NT2/D1 (cell line): Measurements from ENCODE around the gene PAK1.

Experiments used
- YY1 ChIP-seq: IDR thresholded peaks from 2 replicates; pipeline ENCODE4 v1.6.1; 2011; ENCODE audit not compliant: insufficient read length, insufficient read depth
- ZNF274 ChIP-seq: IDR thresholded peaks from 2 replicates; pipeline ENCODE4 v1.6.1; 2011; ENCODE audit warnings: mild to moderate bottlenecking, low read depth, low read length

DNA sequence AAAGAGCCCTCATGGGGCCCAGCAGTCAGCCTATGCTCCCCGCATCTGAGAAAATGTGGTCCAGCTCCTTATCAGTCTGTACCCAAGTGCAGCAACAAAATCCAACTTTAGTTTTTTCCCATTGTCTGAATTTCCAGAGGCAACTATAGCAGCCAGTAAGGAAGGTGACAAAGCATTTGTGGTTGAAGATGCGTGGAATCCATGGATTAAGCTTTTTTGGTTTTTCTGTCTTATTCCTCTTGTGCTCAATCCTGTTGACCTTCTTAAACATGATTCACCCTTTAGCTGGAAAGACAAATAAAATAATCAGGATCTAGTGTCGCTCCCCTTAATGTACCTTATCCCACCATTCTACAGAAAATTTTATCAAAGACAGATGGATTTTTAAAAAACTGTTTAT lies 186.8 kb downstream of the PAK1 start:
- TF ChIP-seq ZNF274 (no peak), YY1 (no peak)
